T-cell (primary cell): ENCODE data around the gene RAB43. TPM values are rescaled to one million over a fixed set of nuclear protein-coding genes. Genes with fewer than 3 reads are reported as not detected.

Experiments
- ATAC-seq, 4 experiments: fragments of 200-7000 bp in 3 of 4; fragments of 150-1000 bp in 1 of 4; cut with Tn5 transposase; replicated peaks in 1 of 4; 1 replicate in 3 of 4; 2 replicates in 1 of 4; pipeline ENCODE4 v1.10.0; 2021; ENCODE audit warnings: moderate library complexity in 3 of 4, mild to moderate bottlenecking in 2 of 4, moderate number of reproducible peaks in 1 of 4
- CTCF ChIA-PET, 2 donors: fragments of 300-600 bp; sonication (Branson Sonifier 250); formaldehyde crosslinking; loops; one replicate each; lab custom pipeline; 2022; ENCODE audit warnings: antibody characterized with exemption in 2 of 2; lab: Charles Lee
- POLR2A ChIA-PET, 2 donors: fragments of 300-600 bp; sonication (Branson Sonifier 250); formaldehyde crosslinking; loops; one replicate each; lab custom pipeline; 2022; ENCODE audit warnings: antibody characterized with exemption in 2 of 2; lab: Charles Lee
- DNase-seq, 35 experiments: peaks; one replicate each; pipeline versions ENCODE4 v3.0.0 to v3.0.0-alpha.2; 2013 to 2023
- H3K27ac ChIP-seq: one replicate; pipeline ENCODE4 v1.5.1; 2013; ENCODE audit warnings: low read length
- H3K27me3 ChIP-seq, 2 experiments: replicated peaks in 1 of 2; 1 replicate in 1 of 2; 2 replicates in 1 of 2; pipeline versions ENCODE4 v1.6.1 to v1.7.0; 2013; ENCODE audit warnings: low read length in 1 of 2, mixed read lengths in 1 of 2; ENCODE audit not compliant: control insufficient read depth in 2 of 2, insufficient read depth in 2 of 2; ENCODE audit errors: extremely low read depth in 1 of 2
- H3K36me3 ChIP-seq, 2 donors: 1 replicate in 1 of 2; 2 replicates in 1 of 2; pipeline versions ENCODE4 v1.6.1 to v1.7.0; 2013; ENCODE audit warnings: low read length in 1 of 2; ENCODE audit not compliant: control insufficient read depth in 2 of 2, insufficient read depth in 1 of 2; ENCODE audit errors: extremely low read depth in 1 of 2
- H3K4me1 ChIP-seq, 2 experiments: 1 replicate in 1 of 2; 2 replicates in 1 of 2; pipeline versions ENCODE4 v1.6.1 to v1.7.0; 2013; ENCODE audit warnings: low read length in 2 of 2, mixed read lengths in 1 of 2; ENCODE audit not compliant: insufficient read depth in 2 of 2, control insufficient read depth in 1 of 2; ENCODE audit errors: extremely low read depth in 1 of 2
- H3K4me3 ChIP-seq, 2 donors: 1 replicate in 1 of 2; 2 replicates in 1 of 2; pipeline versions ENCODE4 v1.5.1 to v1.7.0; 2013; ENCODE audit warnings: mild to moderate bottlenecking in 2 of 2, low read length in 1 of 2, moderate library complexity in 1 of 2; ENCODE audit not compliant: control insufficient read depth in 1 of 2; ENCODE audit errors: extremely low read depth in 1 of 2
- H3K9me3 ChIP-seq: 2 replicates; pipeline ENCODE4 v1.7.0; 2013
- H3K27ac Mint-ChIP-seq, 2 donors: one replicate each; pipeline ENCODE4 v1.8.0; 2020 to 2021; ENCODE audit warnings: mild to moderate bottlenecking in 2 of 2, mixed read lengths in 2 of 2
- H3K27me3 Mint-ChIP-seq, 2 donors: one replicate each; pipeline ENCODE4 v1.8.0; 2021 to 2022; ENCODE audit warnings: mixed read lengths in 2 of 2
- H3K36me3 Mint-ChIP-seq: one replicate; pipeline ENCODE4 v1.8.0; 2021; ENCODE audit warnings: mixed read lengths
- H3K4me1 Mint-ChIP-seq, 3 donors: one replicate each; pipeline ENCODE4 v1.8.0; 2020 to 2022; ENCODE audit warnings: mixed read lengths in 3 of 3, mild to moderate bottlenecking in 1 of 3
- H3K4me3 Mint-ChIP-seq, 3 donors: one replicate each; pipeline ENCODE4 v1.8.0; 2020 to 2022; ENCODE audit warnings: mild to moderate bottlenecking in 3 of 3, mixed read lengths in 3 of 3, moderate library complexity in 3 of 3
- H3K9me3 Mint-ChIP-seq, 3 donors: one replicate each; pipeline ENCODE4 v1.8.0; 2020 to 2022; ENCODE audit warnings: mixed read lengths in 3 of 3
- WGBS: methylation state at CpG from one replicate; pipeline ENCODE4 v1.1.5; 2013; ENCODE audit warnings: missing lambda C conversion rate; ENCODE audit not compliant: insufficient coverage; 5-methylcytosine and 5-hydroxymethylcytosine counted together
- total RNA-seq, 35 experiments: library from RNA in 6 of 35; stranded (reverse) in 6 of 35; fragments of 120-200 nt in 1 of 35; gene quantifications; one replicate each; pipeline versions ENCODE4 v1.2.1 to v1.2.4 and lab custom pipeline; 2013 to 2026

RAB43 gene
- total RNA-seq, 5 donors from 2014 or later (not counting 1 experiment from before 2014, with no cell fraction given): 53.8 to 96.9 (median 77.6) TPM

DNA sequence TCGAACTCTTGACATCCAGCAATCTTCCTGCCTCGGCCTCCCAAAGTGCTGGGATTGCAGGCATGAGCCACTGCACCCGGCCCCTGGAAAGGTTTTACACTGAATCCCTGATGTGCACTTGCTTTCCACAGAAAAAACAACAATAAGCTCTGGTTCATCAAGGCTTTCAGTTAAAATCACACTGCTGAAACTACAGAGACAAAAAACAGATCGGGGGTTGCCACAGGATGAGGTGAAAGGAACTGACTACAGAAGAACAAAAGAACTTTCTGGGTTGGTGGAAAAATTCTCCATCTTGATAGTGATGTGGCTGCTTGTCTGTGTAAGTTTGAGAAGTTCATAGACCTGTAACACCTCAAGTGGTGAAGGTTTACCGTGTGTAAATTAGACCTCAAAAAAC, 2.9 kb downstream of the RAB43 start:
- H3K36me3 ChIP-seq: peaks cover 10 to 27% of the 10 kb centered on the region in 2 donors
- peak overlapping the region; percentile 75 for H3K27ac ChIP-seq
- H3K27ac Mint-ChIP-seq: peak overlapping the region; percentile 98 to 99
- ChIA-PET POLR2A (interaction anchor here (0.5 to 1.3 kb wide), 9 partner anchors 14 to 130 kb away, joined by 3 to 6 read pairs (median 3); partner anchors contain the start of gene COPG1 (in 1 of the 2)), CTCF (interaction anchor here (0.5 to 2.0 kb wide), 11 partner anchors 13 to 130 kb away, joined by 3 to 18 read pairs (median 4); partner anchors contain the start of gene COPG1 (in 1 of the 2))
- H3K9me3 Mint-ChIP-seq: no peaks in the 10 kb centered on the region
- peaks cover 54 to 75% (median 73%) of the 10 kb centered on the region in 3 donors for H3K4me1 Mint-ChIP-seq
- ATAC-seq: peak; percentile 35 to 58 (median 38)
- peaks cover 25% of the 10 kb centered on the region for H3K36me3 Mint-ChIP-seq
- peaks cover 41 to 87% of the 10 kb centered on the region in 2 experiments for H3K4me1 ChIP-seq
- H3K9me3 ChIP-seq: no peaks in the 10 kb centered on the region
- peak overlapping the region; percentile 97 to 98 for H3K4me3 ChIP-seq
- 15% methylated on average over 2 of the region's 5 CpGs for WGBS
- peak overlapping the region; percentile 83 to 93 (median 90) for H3K4me3 Mint-ChIP-seq
- no peaks in the 10 kb centered on the region for H3K27me3 ChIP-seq
- H3K27me3 Mint-ChIP-seq: no peaks in the 10 kb centered on the region
- DNase-seq: peak in 33 of 35 experiments; percentile 25 to 88 (median 56)

DNA sequence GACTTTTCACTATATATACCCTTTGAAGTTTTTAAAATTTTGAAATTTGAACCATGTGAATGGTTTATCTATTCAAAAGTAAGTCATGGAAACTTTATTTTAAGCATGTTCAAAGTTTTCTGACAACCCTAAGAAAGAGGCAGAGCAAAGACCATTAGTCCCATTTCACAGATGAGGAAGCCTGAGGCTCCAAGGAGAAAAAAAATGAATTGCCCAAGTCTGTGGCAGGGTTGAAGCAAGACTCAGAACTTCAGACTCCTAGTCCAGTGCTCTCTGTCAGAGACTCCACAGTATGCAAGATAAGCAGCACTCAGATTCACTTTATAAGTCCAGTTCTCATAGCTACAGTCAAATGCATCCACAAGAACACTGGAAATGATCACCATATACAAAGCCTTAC, 4.5 kb downstream of the RAB43 start:
- no peaks in the 10 kb centered on the region for H3K27me3 ChIP-seq
- H3K36me3 ChIP-seq: peaks cover 10 to 35% of the 10 kb centered on the region in 2 donors
- Mint-ChIP-seq H3K4me1 (peaks cover 64 to 77% (median 69%) of the 10 kb centered on the region in 3 donors), H3K36me3 (peaks cover 25% of the 10 kb centered on the region), H3K9me3 (no peaks in the 10 kb centered on the region), H3K27ac (peak overlapping the region; percentile 98 to 99), H3K27me3 (no peaks in the 10 kb centered on the region), H3K4me3 (peak overlapping the region; percentile 28 to 93 (median 83))
- peak overlapping the region; percentile 75 for H3K27ac ChIP-seq
- ATAC-seq: no peak
- peaks cover 51 to 85% of the 10 kb centered on the region in 2 experiments for H3K4me1 ChIP-seq
- POLR2A ChIA-PET: interaction anchor here in 1 of 2 donors (0.5 kb wide), 1 partner anchor 42 kb away, joined by 4 read pairs; no protein-coding TSS in a partner anchor
- no peaks in the 10 kb centered on the region for H3K9me3 ChIP-seq
- CTCF ChIA-PET: interaction anchor here in 1 of 2 donors (0.8 to 1.5 kb wide), 2 partner anchors 14 to 15 kb away, joined by 3 to 4 read pairs; no protein-coding TSS in a partner anchor
- DNase-seq: no peak
- H3K4me3 ChIP-seq: peak overlapping the region in 1 of 2 donors; percentile 97

DNA sequence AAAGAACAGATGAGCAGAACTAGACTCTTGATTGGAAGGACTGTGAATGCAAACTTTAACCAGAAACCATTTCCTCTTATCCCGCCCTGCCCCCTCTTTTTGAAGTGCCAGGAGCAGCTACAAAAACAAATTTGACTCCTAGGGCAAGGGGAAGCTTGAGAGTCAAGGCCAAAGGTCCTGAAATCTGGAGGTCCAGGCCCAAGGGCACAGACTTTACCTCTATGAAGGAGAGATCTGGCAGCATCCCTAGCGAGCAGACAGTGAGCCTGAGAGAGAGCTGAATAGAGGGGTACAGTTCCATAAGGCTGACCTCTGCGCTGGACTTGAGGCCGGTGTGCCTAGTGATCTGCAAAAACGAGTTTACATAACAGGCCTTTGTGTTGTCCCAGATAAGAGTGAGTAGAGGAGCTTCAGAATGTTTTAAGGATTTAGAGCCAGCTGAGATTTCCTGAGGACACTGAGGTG, 5.1 kb downstream of the RAB43 start:
- no peaks in the 10 kb centered on the region for H3K9me3 Mint-ChIP-seq
- peaks cover 66 to 75% (median 74%) of the 10 kb centered on the region in 3 donors for H3K4me1 Mint-ChIP-seq
- peak overlapping the region; percentile 77 to 83 (median 80) for H3K4me3 Mint-ChIP-seq
- H3K4me1 ChIP-seq: peaks cover 51 to 86% of the 10 kb centered on the region in 2 experiments
- DNase-seq (peak in 12 of 35 experiments; percentile 11 to 49 (median 32)), ATAC-seq (no peak)
- no peaks in the 10 kb centered on the region for H3K27me3 Mint-ChIP-seq
- H3K36me3 ChIP-seq: peaks cover 10 to 37% of the 10 kb centered on the region in 2 donors
- ChIA-PET CTCF (interaction anchor here in 1 of 2 donors (0.6 to 0.8 kb wide), 4 partner anchors 14 to 63 kb away, joined by 3 to 4 read pairs (median 4); no protein-coding TSS in a partner anchor), POLR2A (no interaction called here)
- peak overlapping the region; percentile 96 to 97 for H3K27ac Mint-ChIP-seq
- no peaks in the 10 kb centered on the region for H3K27me3 ChIP-seq
- WGBS: 13% methylated on average over 3 of the region's 5 CpGs
- peak overlapping the region; percentile 31 for H3K27ac ChIP-seq
- H3K9me3 ChIP-seq: no peaks in the 10 kb centered on the region
- H3K4me3 ChIP-seq: peak overlapping the region; percentile 22 to 45
- H3K36me3 Mint-ChIP-seq: peaks cover 26% of the 10 kb centered on the region

DNA sequence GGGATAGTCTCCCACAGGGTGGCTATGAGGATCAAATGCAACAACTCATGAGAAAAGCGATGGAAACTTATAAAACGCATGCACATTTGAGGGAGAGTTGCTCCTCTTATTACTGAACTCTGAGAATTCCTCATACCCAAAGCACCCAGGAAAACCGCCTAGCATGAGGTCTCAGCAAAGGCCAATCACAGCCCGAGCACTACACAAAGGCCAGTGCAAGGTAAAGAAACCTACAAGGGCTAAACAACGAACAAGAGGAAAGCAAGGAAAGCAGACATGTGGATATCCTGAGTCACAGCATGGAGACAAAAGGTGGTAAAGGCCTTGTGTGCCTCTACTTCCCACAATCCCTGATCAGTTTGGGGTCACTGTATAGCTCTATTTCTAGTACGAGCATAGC, 7.1 kb downstream of the RAB43 start:
- 67% methylated on average over 2 of the region's 6 CpGs for WGBS
- no peaks in the 10 kb centered on the region for H3K9me3 ChIP-seq
- H3K27ac ChIP-seq: no peak overlapping the region
- no peak overlapping the region for H3K4me3 ChIP-seq
- DNase-seq: no peak
- H3K36me3 ChIP-seq: peaks cover 10 to 42% of the 10 kb centered on the region in 2 donors
- no peak for ATAC-seq
- ChIA-PET CTCF (interaction anchor here in 1 of 2 donors (1.3 kb wide), 1 partner anchor 61 kb away, joined by 3 read pairs; no protein-coding TSS in a partner anchor), POLR2A (interaction anchor here (0.6 to 0.7 kb wide), 3 partner anchors 22 to 62 kb away, joined by 3 to 6 read pairs (median 3); no protein-coding TSS in a partner anchor)
- peak overlapping the region; percentile 95 to 96 for H3K27ac Mint-ChIP-seq
- peaks cover 51 to 89% of the 10 kb centered on the region in 2 experiments for H3K4me1 ChIP-seq
- peaks cover 81 to 84% (median 83%) of the 10 kb centered on the region in 3 donors for H3K4me1 Mint-ChIP-seq
- no peaks in the 10 kb centered on the region for H3K27me3 Mint-ChIP-seq
- peaks cover 30% of the 10 kb centered on the region for H3K36me3 Mint-ChIP-seq
- peak overlapping the region in 2 of 3 donors; percentile 31 to 65 for H3K4me3 Mint-ChIP-seq
- H3K27me3 ChIP-seq: no peaks in the 10 kb centered on the region
- H3K9me3 Mint-ChIP-seq: no peaks in the 10 kb centered on the region

DNA sequence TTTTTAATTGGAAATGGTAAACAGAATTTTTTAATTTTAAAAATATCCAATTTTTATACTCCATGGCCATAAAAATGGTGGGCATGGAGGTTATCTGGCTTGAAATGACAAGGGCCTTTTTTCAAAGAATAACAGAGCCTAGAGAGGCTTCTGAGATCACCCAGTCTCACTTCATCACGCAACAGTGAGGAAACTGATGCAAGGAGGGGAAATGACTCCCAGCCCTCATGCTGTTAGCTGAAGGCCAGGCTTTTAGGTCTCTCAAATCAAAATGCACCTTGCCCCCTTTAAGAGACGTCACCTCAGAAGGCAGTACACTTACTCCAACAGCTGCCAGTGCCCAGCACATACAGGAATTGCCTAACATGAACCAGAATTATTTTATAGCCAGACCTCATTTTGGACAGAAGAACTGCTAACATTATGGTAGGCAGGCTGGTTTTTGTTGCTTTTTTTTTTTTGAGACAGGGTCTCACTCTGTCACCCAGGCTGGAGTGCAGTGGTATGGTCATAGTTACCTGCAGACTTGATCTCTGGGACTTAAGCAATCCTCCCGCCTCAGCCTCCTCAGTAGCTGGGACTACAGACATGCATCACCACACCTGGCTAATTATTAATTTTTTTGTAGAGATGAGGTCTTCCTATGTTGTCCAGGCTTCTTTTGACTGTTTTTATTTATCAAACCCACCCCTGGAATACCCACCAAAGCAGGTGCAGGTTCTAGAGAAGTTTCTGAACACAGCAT, 9.1 kb downstream of the RAB43 start:
- H3K36me3 Mint-ChIP-seq: peaks cover 36% of the 10 kb centered on the region

More for the DNA sequence above, 9.1 kb downstream of the RAB43 start:
- no peaks in the 10 kb centered on the region for H3K27me3 Mint-ChIP-seq
- no CpG with 5 or more reads among the region's 3 CpGs for WGBS
- ChIA-PET CTCF (no interaction called here), POLR2A (interaction anchor here in 1 of 2 donors (0.6 to 0.7 kb wide), 2 partner anchors 142 to 482 kb away, joined by 3 to 8 read pairs; no protein-coding TSS in a partner anchor)
- DNase-seq (peak in 1 of 35 experiments; percentile 36), ATAC-seq (peak in 3 of 4 experiments; percentile 50 to 60 (median 51))
- Histone ChIP-seq H3K9me3 (no peaks in the 10 kb centered on the region), H3K27me3 (no peaks in the 10 kb centered on the region), H3K4me3 (no peak overlapping the region), H3K4me1 (peaks cover 45 to 81% of the 10 kb centered on the region in 2 experiments), H3K36me3 (peaks cover 16 to 50% of the 10 kb centered on the region in 2 donors), H3K27ac (no peak overlapping the region)
- H3K9me3 Mint-ChIP-seq: no peaks in the 10 kb centered on the region
- peak overlapping the region; percentile 17 to 34 (median 21) for H3K4me3 Mint-ChIP-seq
- peaks cover 79 to 82% (median 80%) of the 10 kb centered on the region in 3 donors for H3K4me1 Mint-ChIP-seq
- peak overlapping the region; percentile 82 to 87 for H3K27ac Mint-ChIP-seq
